Left forelimb (tissue), 1 donor: ENCODE data around the gene CEP250.
A peak's percentile ranks its signal among the peaks of the same experiment; 100 is the strongest.
"Not testable (repeated sequence)": the region's sequence is repeated elsewhere in the genome, so short reads cannot be mapped to it uniquely, and the experiment has no call there.

Experiments
- DNase-seq: peaks from one replicate; pipeline ENCODE4 v3.0.0-alpha.2; 2018; ENCODE audit warnings: low spot score

Gene CEP250

GRCh38 chr20:35457539-35457938 is 2.1 kb downstream of the CEP250 start:
- not testable (repeated sequence) for DNase-seq

GRCh38 chr20:35458388-35458787 is 3.0 kb downstream of the CEP250 start:
- DNase-seq: no peak

- no peak for DNase-seq
Observed at GRCh38 chr20:35461620-35462019, 6.2 kb downstream of the CEP250 start.

GRCh38 chr20:35462351-35462750 is 7.0 kb downstream of the CEP250 start:
- no peak for DNase-seq

GRCh38 chr20:35463455-35464300 is 8.3 kb downstream of the CEP250 start:
- DNase-seq: no peak

- peak; percentile 78 for DNase-seq
Observed at GRCh38 chr20:35465976-35466375, 10.6 kb downstream of the CEP250 start.

GRCh38 chr20:35466856-35467255 is 11.5 kb downstream of the CEP250 start:
- no peak for DNase-seq

- DNase-seq: no peak
Observed at GRCh38 chr20:35467339-35468224, 12.2 kb downstream of the CEP250 start.

GRCh38 chr20:35468671-35469334 is 13.4 kb downstream of the CEP250 start:
- DNase-seq: no peak

- DNase-seq: no peak
Observed at GRCh38 chr20:35472209-35472608, 16.8 kb downstream of the CEP250 start.

GRCh38 chr20:35473684-35474083 is 18.3 kb downstream of the CEP250 start:
- no peak for DNase-seq

GRCh38 chr20:35474303-35474871 is 19.0 kb downstream of the CEP250 start:
- no peak for DNase-seq

GRCh38 chr20:35476288-35476687 is 20.9 kb downstream of the CEP250 start:
- no peak for DNase-seq

- DNase-seq: no peak
Observed at GRCh38 chr20:35478804-35479472, 23.5 kb downstream of the CEP250 start.

- no peak for DNase-seq
Observed at GRCh38 chr20:35479798-35480197, 24.4 kb downstream of the CEP250 start.

GRCh38 chr20:35487479-35487878 is 32.1 kb downstream of the CEP250 start:
- DNase-seq: no peak

- no peak for DNase-seq
Observed at GRCh38 chr20:35489717-35490116, 34.3 kb downstream of the CEP250 start.

GRCh38 chr20:35490736-35491181 is 35.4 kb downstream of the CEP250 start:
- DNase-seq: no peak

- DNase-seq: no peak
Observed at GRCh38 chr20:35491823-35492222, 36.4 kb downstream of the CEP250 start.

- DNase-seq: no peak
Observed at GRCh38 chr20:35492352-35492751, 37.0 kb downstream of the CEP250 start.

GRCh38 chr20:35496481-35496880 is 41.1 kb downstream of the CEP250 start:
- DNase-seq: no peak
